Mucosa of descending colon (tissue), 3 donors: Measurements from ENCODE around the gene TMEM151A. TPM values are rescaled to one million over a fixed set of nuclear protein-coding genes. Genes with fewer than 3 reads are reported as not detected.
A peak's percentile ranks its signal among the peaks of the same experiment; 100 is the strongest.

Experiments used
- ATAC-seq: fragments of 200-7000 bp; cut with Tn5 transposase; one replicate; pipeline ENCODE4 v1.9.1; 2020; ENCODE audit warnings: mild to moderate bottlenecking, moderate library complexity
- DNase-seq, 3 donors: peaks; one replicate each; pipeline ENCODE4 v3.0.0-alpha.2; 2020
- H3K36me3 ChIP-seq: fragments of 200-600 bp; one replicate; pipeline ENCODE4 v1.8.0; 2021; ENCODE audit warnings: low read depth, mild to moderate bottlenecking
- H3K4me1 ChIP-seq: fragments of 200-600 bp; one replicate; pipeline ENCODE4 v1.8.0; 2021; ENCODE audit warnings: low read depth, mild to moderate bottlenecking
- H3K4me3 ChIP-seq: fragments of 200-600 bp; one replicate; pipeline ENCODE4 v1.8.0; 2021; ENCODE audit warnings: mild to moderate bottlenecking
- H3K9me3 ChIP-seq: fragments of 200-600 bp; one replicate; pipeline ENCODE4 v1.8.0; 2021; ENCODE audit warnings: mild to moderate bottlenecking
- CTCF ChIP-seq: fragments of 200-600 bp; IDR thresholded peaks from one replicate; pipeline ENCODE4 v1.8.0; 2022; ENCODE audit warnings: antibody characterized with exemption, mild to moderate bottlenecking
- intact Hi-C, 2 donors: fragments of 100-400 bp; cut with DNase I in 1 of 2; cut with micrococcal nuclease in 1 of 2; formaldehyde crosslinking; loops; one replicate each; pipeline versions ENCODE4 v1.11.0 to v1.11.1; 2022; cut with DNase I, micrococcal nuclease
- total RNA-seq, 3 donors: library from RNA; stranded (reverse); fragmentation: NEBNext Ultra II Directional in 2 of 3; extraction: Animal tissue kit (Norgen Biotek cat#: 25700) in 2 of 3; gene quantifications; one replicate each; pipeline versions ENCODE4 v1.2.1 to v1.2.4, GENCODE V29; 2021 to 2023
- donor health status: DM: no; HTN: no; CAD: no; lungs with moderate emphysema.
- donor health status: DM: no; HTN: no; CAD: no.
- donor health status: DM: no; HTN: yes; CAD: no.

Gene TMEM151A
- total RNA-seq, 3 donors from 2014 or later, result 0.17 to 0.38 (median 0.27) TPM

DNA sequence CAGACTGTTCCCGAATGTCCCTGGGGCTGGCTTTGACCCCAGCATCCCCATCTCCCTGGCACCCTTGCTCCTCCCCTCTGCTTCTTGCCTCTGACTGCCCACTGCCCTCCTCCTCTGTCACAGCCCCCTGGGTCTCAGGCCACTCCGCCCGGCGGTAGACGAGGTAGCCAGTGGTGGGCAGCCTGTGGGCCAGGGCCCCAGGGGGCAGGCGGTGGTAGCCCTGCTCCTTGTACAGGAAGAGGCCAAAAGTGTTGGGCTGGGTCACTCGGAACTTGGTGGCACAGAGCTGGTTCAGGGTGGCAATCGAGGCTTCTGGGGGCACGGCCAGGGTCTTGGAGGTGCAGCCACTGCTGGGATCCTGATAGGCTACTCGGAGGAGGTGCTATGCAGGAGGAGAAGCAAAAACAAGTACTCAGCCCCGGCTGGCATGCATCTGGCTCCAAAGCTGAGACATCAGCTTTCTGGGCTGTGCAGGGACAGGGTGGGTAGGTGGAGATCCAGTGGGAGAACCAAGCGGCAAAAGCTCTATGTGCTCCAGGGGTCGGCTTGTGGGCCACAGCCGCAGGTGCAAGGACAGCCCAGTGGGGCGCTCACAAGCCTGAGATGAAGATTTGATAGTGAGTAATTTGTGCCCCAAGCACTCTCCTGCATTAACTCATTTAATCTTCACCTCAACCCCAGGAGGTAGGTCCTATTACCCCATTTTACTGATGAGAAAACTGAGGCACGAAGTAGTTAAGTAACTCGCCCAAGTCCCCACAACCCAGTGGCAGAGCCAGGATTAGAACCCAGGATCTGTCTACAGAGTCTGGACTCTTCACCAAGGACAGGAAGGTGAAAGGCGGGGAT is 40.9 kb downstream of the TMEM151A start:
- Histone ChIP-seq H3K9me3 (no peaks in the 10 kb centered on the region), H3K36me3 (no peaks in the 10 kb centered on the region), H3K4me1 (peaks cover 31% of the 10 kb centered on the region), H3K4me3 (no peak overlapping the region)
- no peak for TF ChIP-seq CTCF
- intact Hi-C loops, result no loop called here
- ATAC-seq (no peak), DNase-seq (no peak)

- no peaks in the 10 kb centered on the region for H3K9me3 ChIP-seq
- TF ChIP-seq CTCF, result no peak
- no peak overlapping the region for H3K4me3 ChIP-seq
- intact Hi-C loops, result no loop called here
- H3K4me1 ChIP-seq, result peaks cover 25% of the 10 kb centered on the region
- H3K36me3 ChIP-seq, result no peaks in the 10 kb centered on the region
- ATAC-seq (no peak), DNase-seq (peak in 2 of 3 donors; percentile 24 to 48)
Observed at GRCh38 chr11:66333220-66333877, 41.7 kb downstream of the TMEM151A start.

GRCh38 chr11:66333896-66334604 is 42.4 kb downstream of the TMEM151A start:
- Histone ChIP-seq H3K9me3 (no peaks in the 10 kb centered on the region), H3K36me3 (no peaks in the 10 kb centered on the region), H3K4me1 (peaks cover 19% of the 10 kb centered on the region), H3K4me3 (no peak overlapping the region)
- no peak for ATAC-seq
- intact Hi-C loops, result no loop called here
- no peak for TF ChIP-seq CTCF
- peak in 2 of 3 donors; percentile 21 to 43 for DNase-seq

DNA sequence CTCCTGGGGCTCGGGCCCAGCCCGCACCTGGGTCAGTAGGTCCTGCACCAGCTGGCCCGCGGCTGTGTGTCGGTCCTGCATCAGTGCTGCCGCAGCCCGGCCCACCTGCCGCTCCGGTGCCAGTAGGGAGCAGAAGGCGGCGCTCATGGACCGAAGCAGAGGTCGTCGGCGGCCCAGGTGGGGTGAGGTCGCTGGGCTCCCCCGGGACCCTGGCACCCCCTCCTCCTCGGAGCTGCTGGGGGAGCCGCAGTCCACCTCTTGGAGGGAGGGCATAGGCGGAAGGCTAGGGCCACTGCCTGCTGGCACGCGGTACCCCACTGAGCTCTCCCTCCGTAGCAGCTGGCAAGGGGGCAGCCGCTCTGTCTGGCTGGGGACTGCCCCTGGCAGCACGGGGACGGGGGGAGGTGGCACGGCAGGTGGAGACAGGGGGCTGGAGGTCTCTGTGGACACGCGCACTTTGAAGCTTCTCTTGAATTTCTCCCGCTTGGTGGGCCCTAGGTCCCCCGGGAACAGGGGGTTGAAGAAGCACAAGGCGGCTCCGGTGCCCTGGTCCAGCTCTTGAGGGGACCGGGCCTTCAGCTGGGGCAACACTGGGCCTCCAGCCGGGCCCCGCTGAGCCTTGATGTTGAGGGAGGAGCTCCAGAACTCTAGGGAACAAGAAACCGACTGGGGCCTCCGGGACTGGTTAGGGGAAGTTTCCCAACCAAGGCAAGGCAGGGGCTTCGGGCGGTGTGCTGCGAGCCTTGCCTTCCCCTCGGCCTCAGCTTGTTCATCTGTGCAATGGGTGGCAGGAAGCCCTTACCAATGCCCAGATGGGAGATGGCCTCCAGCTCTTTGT is 43.1 kb downstream of the TMEM151A start:
- ATAC-seq, result no peak
- H3K4me1 ChIP-seq, result peaks cover 19% of the 10 kb centered on the region
- no peak for TF ChIP-seq CTCF
- peaks cover under 1% of the 10 kb centered on the region for H3K36me3 ChIP-seq
- no peak overlapping the region for H3K4me3 ChIP-seq
- no peaks in the 10 kb centered on the region for H3K9me3 ChIP-seq
- intact Hi-C loops, result no loop called here
- peak in 2 of 3 donors; percentile 36 to 55 for DNase-seq
